ENCODE results near the gene KRT74.

KRT74 gene

DNA sequence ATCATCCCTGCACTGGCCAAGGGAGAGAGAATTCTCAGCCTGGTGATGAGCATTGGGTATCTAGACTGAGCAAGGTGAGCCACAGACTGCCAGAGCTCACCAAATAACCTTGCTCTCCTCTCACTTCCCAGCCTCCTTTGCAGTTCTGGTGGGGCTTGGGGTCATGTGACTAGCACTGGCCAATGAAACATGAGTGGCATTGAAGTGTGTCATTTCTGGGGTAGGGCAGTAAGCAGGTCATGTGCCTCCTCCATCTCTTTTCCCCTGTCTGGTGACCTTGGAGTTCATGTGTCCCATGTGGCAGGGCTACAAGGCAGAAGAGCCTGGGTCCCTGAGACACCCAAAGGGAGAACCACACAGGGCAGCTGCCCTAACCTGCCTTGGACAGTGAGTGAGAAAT lies 31.2 kb upstream of the KRT74 start:
- Histone ChIP-seq H3K27ac (ENCODE audit: low read depth, low read length) (no peak overlapping the region), H3F3A (ENCODE audit: insufficient read depth) (no peaks in the 10 kb centered on the region), H3K79me2 (ENCODE audit: insufficient read depth, low read length) (no peaks in the 10 kb centered on the region), H3K4me2 (ENCODE audit: low read depth, low read length, poor library complexity, severe bottlenecking) (no peak overlapping the region), H2AFZ (ENCODE audit: low read depth, low read length, severe bottlenecking) (no peak overlapping the region), H3K9me3 (ENCODE audit: insufficient read depth, low read length) (no peaks in the 10 kb centered on the region), H4K20me1 (ENCODE audit: low read depth, low read length) (no peaks in the 10 kb centered on the region), H3K9ac (ENCODE audit: low read length) (no peak overlapping the region), H3K4me3 (ENCODE audit: insufficient read depth, low read length, poor library complexity, severe bottlenecking) (no peak overlapping the region), H3K36me3 (ENCODE audit: low read length) (no peaks in the 10 kb centered on the region), H3K27me3 (ENCODE audit: low read length) (no peaks in the 10 kb centered on the region), H3K9me2 (replicated peaks; ENCODE audit: insufficient read depth, low read length) (no peaks in the 10 kb centered on the region)
- TF ChIP-seq, protein P1, sequence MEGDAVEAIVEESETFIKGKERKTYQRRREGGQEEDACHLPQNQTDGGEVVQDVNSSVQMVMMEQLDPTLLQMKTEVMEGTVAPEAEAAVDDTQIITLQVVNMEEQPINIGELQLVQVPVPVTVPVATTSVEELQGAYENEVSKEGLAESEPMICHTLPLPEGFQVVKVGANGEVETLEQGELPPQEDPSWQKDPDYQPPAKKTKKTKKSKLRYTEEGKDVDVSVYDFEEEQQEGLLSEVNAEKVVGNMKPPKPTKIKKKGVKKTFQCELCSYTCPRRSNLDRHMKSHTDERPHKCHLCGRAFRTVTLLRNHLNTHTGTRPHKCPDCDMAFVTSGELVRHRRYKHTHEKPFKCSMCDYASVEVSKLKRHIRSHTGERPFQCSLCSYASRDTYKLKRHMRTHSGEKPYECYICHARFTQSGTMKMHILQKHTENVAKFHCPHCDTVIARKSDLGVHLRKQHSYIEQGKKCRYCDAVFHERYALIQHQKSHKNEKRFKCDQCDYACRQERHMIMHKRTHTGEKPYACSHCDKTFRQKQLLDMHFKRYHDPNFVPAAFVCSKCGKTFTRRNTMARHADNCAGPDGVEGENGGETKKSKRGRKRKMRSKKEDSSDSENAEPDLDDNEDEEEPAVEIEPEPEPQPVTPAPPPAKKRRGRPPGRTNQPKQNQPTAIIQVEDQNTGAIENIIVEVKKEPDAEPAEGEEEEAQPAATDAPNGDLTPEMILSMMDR (IDR thresholded peaks at IDR 0.05; ENCODE audit: insufficient read depth, low read length, poor library complexity, severe bottlenecking) = no peak
- no peak for TF ChIP-seq EZH2phosphoT487 (conservative IDR thresholded peaks at IDR 0.05; ENCODE audit: low read length)

DNA sequence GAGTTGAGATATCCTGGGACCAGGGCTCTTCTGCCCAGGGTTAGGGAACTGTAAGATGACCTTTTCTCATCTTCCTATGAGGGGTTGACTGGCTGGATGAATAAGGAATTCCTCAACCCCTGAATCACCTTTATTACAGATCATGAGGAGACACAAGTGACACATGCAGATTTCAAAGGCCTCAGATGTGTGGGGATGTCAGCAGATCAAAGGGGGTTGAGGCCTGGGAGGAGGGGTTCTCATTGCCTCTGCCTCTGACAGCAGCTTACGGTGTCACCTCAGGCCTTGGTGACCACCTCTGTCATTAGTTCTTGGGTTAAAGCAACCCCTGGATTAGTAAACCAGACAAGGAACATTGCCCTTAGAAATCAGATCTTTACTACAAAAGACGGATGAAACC lies 29.7 kb upstream of the KRT74 start:
- no peaks in the 10 kb centered on the region for H3K36me3 ChIP-seq (ENCODE audit: low read length)
- no peak overlapping the region for H3K9ac ChIP-seq (ENCODE audit: low read length)
- no peaks in the 10 kb centered on the region for H3F3A ChIP-seq (ENCODE audit: insufficient read depth)
- TF ChIP-seq EZH2phosphoT487 (conservative IDR thresholded peaks at IDR 0.05; ENCODE audit: low read length) = no peak
- TF ChIP-seq, protein P1 (IDR thresholded peaks at IDR 0.05; ENCODE audit: insufficient read depth, low read length, poor library complexity, severe bottlenecking) = no peak
- no peaks in the 10 kb centered on the region for H3K79me2 ChIP-seq (ENCODE audit: insufficient read depth, low read length)
- H3K9me2 ChIP-seq (replicated peaks; ENCODE audit: insufficient read depth, low read length) = no peaks in the 10 kb centered on the region
- no peak overlapping the region for H3K4me3 ChIP-seq (ENCODE audit: insufficient read depth, low read length, poor library complexity, severe bottlenecking)
- no peak overlapping the region for H3K4me2 ChIP-seq (ENCODE audit: low read depth, low read length, poor library complexity, severe bottlenecking)
- H4K20me1 ChIP-seq (ENCODE audit: low read depth, low read length) = no peaks in the 10 kb centered on the region
- no peaks in the 10 kb centered on the region for H3K27me3 ChIP-seq (ENCODE audit: low read length)
- H2AFZ ChIP-seq (ENCODE audit: low read depth, low read length, severe bottlenecking) = no peak overlapping the region
- H3K27ac ChIP-seq (ENCODE audit: low read depth, low read length) = no peak overlapping the region
- H3K9me3 ChIP-seq (ENCODE audit: insufficient read depth, low read length) = no peaks in the 10 kb centered on the region

DNA sequence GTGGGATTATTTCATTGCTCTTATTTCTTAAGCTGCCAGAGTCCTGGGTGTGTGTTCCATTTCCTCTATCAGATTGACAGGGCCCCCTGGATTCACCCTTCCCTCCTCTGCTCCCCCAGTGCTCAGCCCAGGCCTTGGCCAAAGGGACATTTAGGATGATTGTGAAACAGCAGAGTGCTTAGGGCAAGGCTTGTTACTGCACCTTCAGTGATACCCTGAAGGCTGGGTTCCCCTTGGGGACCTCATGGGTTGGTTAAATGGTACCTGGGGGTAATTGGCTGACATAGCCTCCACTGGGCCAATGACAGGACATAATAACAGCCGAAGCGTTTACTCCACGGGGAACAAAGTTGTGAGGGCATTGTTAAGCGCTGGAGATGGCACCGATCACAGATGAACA lies 28.9 kb upstream of the KRT74 start:
- H3K4me3 ChIP-seq (ENCODE audit: insufficient read depth, low read length, poor library complexity, severe bottlenecking) = no peak overlapping the region
- H3K27me3 ChIP-seq (ENCODE audit: low read length) = no peaks in the 10 kb centered on the region
- no peaks in the 10 kb centered on the region for H3K9me3 ChIP-seq (ENCODE audit: insufficient read depth, low read length)
- no peak overlapping the region for H3K27ac ChIP-seq (ENCODE audit: low read depth, low read length)
- no peak overlapping the region for H2AFZ ChIP-seq (ENCODE audit: low read depth, low read length, severe bottlenecking)
- no peak overlapping the region for H3K9ac ChIP-seq (ENCODE audit: low read length)
- H3K36me3 ChIP-seq (ENCODE audit: low read length) = no peaks in the 10 kb centered on the region
- H4K20me1 ChIP-seq (ENCODE audit: low read depth, low read length) = no peaks in the 10 kb centered on the region
- no peaks in the 10 kb centered on the region for H3F3A ChIP-seq (ENCODE audit: insufficient read depth)
- TF ChIP-seq, protein P1 (IDR thresholded peaks at IDR 0.05; ENCODE audit: insufficient read depth, low read length, poor library complexity, severe bottlenecking) = no peak
- no peak for TF ChIP-seq EZH2phosphoT487 (conservative IDR thresholded peaks at IDR 0.05; ENCODE audit: low read length)
- H3K4me2 ChIP-seq (ENCODE audit: low read depth, low read length, poor library complexity, severe bottlenecking) = no peak overlapping the region
- H3K9me2 ChIP-seq (replicated peaks; ENCODE audit: insufficient read depth, low read length) = no peaks in the 10 kb centered on the region
- H3K79me2 ChIP-seq (ENCODE audit: insufficient read depth, low read length) = no peaks in the 10 kb centered on the region
